ENCODE results near the gene PELI2.
A peak's percentile ranks its signal among the peaks of the same experiment; 100 is the strongest.

The PELI2 gene

GRCh38 chr14:56318393-56319115 is 200.3 kb downstream of the PELI2 start:
- DNase-seq: no peak

DNA sequence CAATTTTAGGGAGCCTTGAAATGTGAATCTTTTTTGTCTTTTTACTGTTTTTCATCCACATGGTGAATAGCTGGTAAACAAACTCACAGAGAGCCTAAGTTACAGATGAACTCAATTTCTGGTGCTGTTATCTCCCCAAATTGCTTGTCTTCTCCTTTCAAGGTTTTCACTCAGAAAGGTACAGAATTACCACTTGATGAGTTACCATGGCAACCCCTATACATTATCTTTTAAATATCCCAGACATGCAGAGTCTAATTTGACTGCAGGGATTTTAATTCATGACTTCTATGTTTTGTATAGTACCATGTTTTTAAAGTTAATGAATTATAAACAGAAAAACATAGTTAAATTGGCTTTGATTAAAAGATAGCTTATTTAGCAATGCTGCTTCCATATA is 203.7 kb downstream of the PELI2 start:
- no peak for DNase-seq

DNA sequence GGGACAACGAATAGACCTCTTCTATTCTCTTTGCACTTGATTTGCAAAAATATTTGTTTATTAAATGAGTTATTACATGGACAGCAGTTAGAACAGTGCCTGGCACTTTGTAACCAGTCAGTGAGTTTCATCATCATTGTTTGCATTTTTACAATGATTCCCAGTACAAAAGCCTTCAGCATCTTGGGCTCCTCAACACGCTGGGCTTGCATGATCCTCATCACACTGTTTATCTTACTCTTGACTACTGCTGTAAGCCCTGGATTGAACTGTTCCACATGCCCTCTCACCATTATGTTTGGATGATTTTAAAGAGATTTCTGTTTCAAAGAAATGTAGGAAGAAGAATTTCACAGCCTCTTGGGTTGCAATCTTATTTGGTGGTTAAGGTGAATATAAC is 204.3 kb downstream of the PELI2 start:
- DNase-seq: no peak

DNA sequence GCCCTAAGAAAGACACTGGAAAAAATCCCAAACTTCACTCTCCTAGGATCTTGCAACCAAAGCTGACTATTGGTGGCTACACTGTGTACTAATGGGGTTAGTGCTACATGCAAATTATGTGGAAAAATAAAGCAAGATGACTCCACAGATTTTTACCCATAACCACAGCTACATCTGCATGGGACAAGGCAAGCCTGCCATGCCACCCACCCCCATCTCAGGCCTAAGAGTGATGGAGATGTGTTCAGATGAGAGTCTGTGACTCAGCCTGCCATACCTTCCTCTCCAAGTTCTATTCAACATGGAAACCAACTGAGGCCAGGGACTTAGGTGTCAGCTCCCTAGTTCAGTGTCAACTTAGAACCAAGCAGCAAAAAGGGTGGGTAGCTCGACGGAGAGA is 206.2 kb downstream of the PELI2 start:
- DNase-seq: no peak

GRCh38 chr14:56324856-56325699 is 206.9 kb downstream of the PELI2 start:
- no peak for DNase-seq

DNA sequence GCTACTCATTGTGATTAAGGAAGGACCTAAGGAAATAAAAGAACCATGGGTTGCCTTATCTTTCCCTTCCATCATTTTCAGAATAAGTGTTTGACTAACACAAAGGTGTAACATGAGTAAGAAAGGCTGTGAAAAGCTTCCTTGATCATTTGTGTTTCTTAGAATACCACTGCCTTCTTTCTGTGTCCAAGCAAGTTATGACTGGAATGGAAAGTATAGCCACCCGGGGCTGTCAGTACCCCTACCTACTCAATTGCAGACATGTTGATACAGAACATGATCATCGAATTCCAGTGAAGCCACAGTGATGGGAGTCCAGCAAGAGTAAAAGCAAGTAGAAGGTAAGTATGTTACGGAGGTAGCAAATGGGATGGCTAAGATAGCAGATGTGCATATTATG is 209.8 kb downstream of the PELI2 start:
- no peak for DNase-seq

- no peak for DNase-seq
These were observed 213.5 kb downstream of the PELI2 start for GRCh38 chr14:56331592-56332216.

- DNase-seq: no peak
These were observed 215.4 kb downstream of the PELI2 start for GRCh38 chr14:56333359-56334292.

- no peak for DNase-seq
These were observed 216.2 kb downstream of the PELI2 start for GRCh38 chr14:56334458-56334857.

GRCh38 chr14:56338674-56339073 is 220.5 kb downstream of the PELI2 start:
- no peak for DNase-seq

DNA sequence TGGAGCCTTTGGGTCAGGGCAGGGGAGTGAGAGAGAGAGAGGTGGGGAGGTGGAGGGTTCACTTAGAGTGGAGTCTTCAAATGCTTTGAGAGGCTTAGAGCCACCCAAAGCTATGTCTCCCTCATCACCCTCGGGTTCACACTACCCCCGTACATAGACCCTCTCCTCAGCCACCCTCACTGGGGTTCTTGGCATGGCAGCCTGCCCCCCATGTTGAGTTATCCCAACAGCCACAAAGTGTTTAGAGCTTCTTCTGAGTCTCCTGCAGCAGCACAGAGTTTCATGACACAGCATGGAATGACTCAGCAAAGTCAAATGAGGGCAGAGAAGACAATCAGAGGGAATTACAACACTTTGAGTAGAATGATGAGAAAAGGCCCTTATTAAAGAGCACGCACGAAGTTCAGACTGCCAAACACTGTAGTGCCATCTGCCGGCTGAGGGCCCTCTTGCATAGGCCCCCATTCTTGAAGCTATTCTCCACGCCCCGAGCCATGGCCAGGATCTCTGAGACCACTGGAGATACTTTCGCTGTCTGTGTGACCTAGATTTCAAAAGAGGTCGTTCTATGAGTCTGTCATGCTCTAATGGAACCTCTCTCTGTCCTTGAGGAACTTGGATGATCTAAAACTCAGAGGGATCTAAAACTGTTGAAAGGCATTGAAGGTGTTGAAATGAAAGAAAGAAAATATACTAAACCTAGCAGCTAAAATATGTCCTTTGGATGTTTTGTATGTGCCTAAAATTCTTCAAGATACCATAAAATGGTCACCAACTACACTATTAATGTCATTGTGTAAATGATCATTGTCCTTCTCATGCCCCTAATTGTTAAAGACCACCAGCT is 221.9 kb downstream of the PELI2 start:
- DNase-seq: peak; percentile 21

DNA sequence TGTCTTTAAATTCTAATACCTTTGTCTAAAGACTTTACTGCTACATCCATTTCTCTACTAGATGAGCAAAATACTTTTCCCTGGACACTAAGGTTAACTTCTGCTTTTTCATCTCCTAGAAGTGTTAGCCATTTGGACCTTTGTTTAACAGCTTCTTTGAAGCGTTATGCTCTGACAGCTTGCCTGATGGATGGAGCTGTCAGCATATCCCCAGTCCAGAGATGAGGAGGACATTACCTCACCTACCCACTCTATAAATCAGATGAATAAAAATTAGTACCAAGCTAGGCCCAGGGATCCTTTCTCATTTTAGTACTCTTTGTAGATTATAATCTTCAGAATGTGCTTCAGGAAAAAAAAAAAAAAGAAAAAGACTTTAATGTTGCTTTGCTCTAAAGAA is 222.7 kb downstream of the PELI2 start:
- no peak for DNase-seq

DNA sequence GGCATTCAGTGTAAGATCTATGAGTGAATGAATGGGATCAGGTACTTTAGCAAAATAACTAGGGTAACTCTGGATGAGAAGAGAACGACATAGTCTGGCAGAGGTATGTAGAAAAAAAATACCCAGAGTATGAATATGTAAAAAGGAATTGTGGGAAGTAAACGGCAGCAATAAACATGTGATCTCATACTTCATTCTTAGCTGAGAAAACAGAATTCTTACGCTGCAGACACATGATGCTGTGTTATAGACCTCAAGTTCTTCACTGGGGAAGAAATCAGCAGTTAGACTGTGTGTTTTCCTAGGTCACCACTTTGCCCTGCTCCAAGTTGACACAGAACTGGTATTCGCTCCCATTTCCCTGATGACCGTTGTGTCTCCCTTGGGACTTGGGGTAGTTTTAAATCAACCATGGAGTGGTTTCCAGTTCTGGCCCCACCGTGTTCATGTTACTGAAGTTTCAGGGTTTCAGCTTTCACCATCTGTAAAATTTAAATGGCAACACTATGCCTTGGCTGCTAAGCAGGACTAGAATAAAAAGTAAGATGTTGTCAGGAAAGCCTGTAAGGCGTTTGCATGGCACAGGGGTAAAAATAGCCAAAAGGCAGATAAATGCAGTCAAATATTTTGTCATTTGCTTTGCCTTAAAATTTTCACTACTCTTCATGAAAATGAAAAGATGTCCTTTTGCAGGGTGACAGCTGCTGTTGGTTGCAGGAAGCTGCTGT is 223.7 kb downstream of the PELI2 start:
- no peak for DNase-seq

GRCh38 chr14:56342494-56342942 is 224.3 kb downstream of the PELI2 start:
- DNase-seq: no peak

DNA sequence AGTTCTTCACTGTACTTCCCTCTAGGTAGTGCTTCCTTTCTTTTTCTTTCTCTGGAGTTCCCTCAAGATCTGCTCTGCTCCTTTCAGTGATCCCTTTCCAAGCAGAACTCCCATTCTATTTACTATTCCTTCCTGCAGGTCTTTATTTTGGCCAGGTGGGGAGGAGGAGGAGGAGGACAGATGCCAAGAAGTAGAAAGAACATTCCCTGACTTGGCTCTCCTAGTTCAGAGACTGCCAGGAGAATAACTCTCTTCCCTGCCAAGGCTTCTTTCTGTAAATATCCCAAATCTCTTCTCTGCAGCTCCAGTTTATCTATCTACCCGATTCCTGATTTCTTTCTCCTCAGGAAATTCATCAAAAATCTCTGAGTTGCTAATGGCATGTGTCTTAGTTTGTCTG is 231.7 kb downstream of the PELI2 start:
- DNase-seq: no peak
